ENCODE measurements around the gene ZNF710. TPM values are rescaled to one million over a fixed set of nuclear protein-coding genes. Genes with fewer than 3 reads are reported as not detected.

The ZNF710 gene
- total and polyA plus RNA-seq, 2 donors (not counting 3 experiments of a cell fraction or from before 2014, with no cell fraction given): 8.9 to 32.4 TPM

GRCh38 chr15:90121086-90121485 is 120.0 kb downstream of the ZNF710 start:
- H3K9me3 ChIP-seq (replicated peaks; ENCODE audit: control insufficient read depth, insufficient read depth, low read length): no peaks in the 10 kb centered on the region
- ChIA-PET POLR2A (no interaction called here), CTCF (interaction anchor here (1.0 to 1.4 kb wide), 2 partner anchors 13 to 20 kb away, joined by 3 to 4 read pairs; no protein-coding TSS in a partner anchor)
- no peak overlapping the region for H3K9ac ChIP-seq (replicated peaks; ENCODE audit: extremely low read depth, insufficient read depth, low read length)
- H3K4me1 ChIP-seq (ENCODE audit: control insufficient read depth, extremely low read depth, insufficient read depth, low read length): no peaks in the 10 kb centered on the region
- H2AFZ ChIP-seq (ENCODE audit: low read depth, low read length): no peak overlapping the region
- H3K9me1 ChIP-seq (replicated peaks; ENCODE audit: control insufficient read depth, extremely low read depth, insufficient read depth, low read length): no peaks in the 10 kb centered on the region
- intact Hi-C loops (cut with micrococcal nuclease) (no loop called here), dilution Hi-C loops (cut with MboI; ENCODE audit: extremely low pct_ligation_motif_present, low sequenced_read_pairs) (no loop called here)
- H3K4me3 ChIP-seq (replicated peaks in 1 of 3; ENCODE audit: insufficient read depth in 1 of 3, low read depth in 1 of 3, low read length in 3 of 3): no peak overlapping the region
- H3K27me3 ChIP-seq (ENCODE audit: control insufficient read depth in 2 of 2, insufficient read depth in 2 of 2, low read length in 2 of 2): peaks cover 2 to 4% of the 10 kb centered on the region in 2 experiments
- no peak for TF ChIP-seq MYC (IDR thresholded peaks at IDR 0.05; ENCODE audit: low read depth, low read length)
- no peak for TF ChIP-seq FOS (IDR thresholded peaks at IDR 0.05; ENCODE audit: borderline replicate concordance, insufficient read depth, low read length)
- TF ChIP-seq JUN (IDR thresholded peaks at IDR 0.05; ENCODE audit: borderline replicate concordance, insufficient read depth, insufficient read length, low read depth): no peak
- TF ChIP-seq GATA2 (IDR thresholded peaks at IDR 0.05; ENCODE audit: insufficient read depth, insufficient read length, low read depth, low read length): no peak
- TF ChIP-seq EZH2 (IDR thresholded peaks at IDR 0.05; ENCODE audit: borderline replicate concordance, low read depth, low read length, severe bottlenecking): no peak
- no peak for TF ChIP-seq MAX (IDR thresholded peaks at IDR 0.05; ENCODE audit: insufficient read depth, insufficient read length)
- no peak for TF ChIP-seq POLR2A (IDR thresholded peaks at IDR 0.05; ENCODE audit: low read depth, low read length)
- H3K27ac ChIP-seq (ENCODE audit: insufficient read depth, low read depth, low read length): no peak overlapping the region
- DNase-seq (ENCODE audit: low read depth, low spot score) (no peak), FAIRE-seq (no peak)
- BruUV-seq (replicated peaks): no TSS peak
- no peaks in the 10 kb centered on the region for H4K20me1 ChIP-seq (replicated peaks; ENCODE audit: control insufficient read depth, extremely low read depth, insufficient read depth, low read length)
- H3K4me2 ChIP-seq (ENCODE audit: insufficient read depth, low read length): no peak overlapping the region
- H3K36me3 ChIP-seq (ENCODE audit: control insufficient read depth in 2 of 2, extremely low read depth in 1 of 2, insufficient read depth in 2 of 2, low read length in 2 of 2): no peaks in the 10 kb centered on the region
- no peaks in the 10 kb centered on the region for H3K79me2 ChIP-seq (ENCODE audit: control insufficient read depth, insufficient read depth, low read length)

DNA sequence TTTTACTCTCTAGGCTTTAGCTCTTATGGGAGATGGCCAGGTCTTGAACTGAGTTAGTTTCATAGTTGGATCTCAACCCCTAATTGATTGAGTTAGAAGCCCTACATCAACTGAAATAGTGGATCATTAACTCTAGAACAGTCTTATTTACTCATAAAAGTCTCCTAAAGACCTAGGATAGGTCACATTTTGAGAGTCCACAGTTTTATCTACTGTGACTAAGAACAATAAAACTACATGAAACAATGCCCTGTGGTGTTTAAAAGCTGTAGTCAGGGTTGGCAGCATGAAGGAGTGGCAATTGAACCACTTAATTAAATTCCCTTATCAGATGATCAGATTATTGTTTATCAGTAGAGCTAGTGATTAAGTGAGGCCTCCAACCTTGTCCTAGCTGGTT is 123.4 kb downstream of the ZNF710 start:
- peaks cover 0 to 8% of the 10 kb centered on the region in 2 experiments for H3K27me3 ChIP-seq (ENCODE audit: control insufficient read depth in 2 of 2, insufficient read depth in 2 of 2, low read length in 2 of 2)
- no TSS peak for BruUV-seq (replicated peaks)
- no peak overlapping the region for H3K4me3 ChIP-seq (replicated peaks in 1 of 3; ENCODE audit: insufficient read depth in 1 of 3, low read depth in 1 of 3, low read length in 3 of 3)
- no peak overlapping the region for H2AFZ ChIP-seq (ENCODE audit: low read depth, low read length)
- H3K36me3 ChIP-seq (ENCODE audit: control insufficient read depth in 2 of 2, extremely low read depth in 1 of 2, insufficient read depth in 2 of 2, low read length in 2 of 2): no peaks in the 10 kb centered on the region
- no peak overlapping the region for H3K27ac ChIP-seq (ENCODE audit: insufficient read depth, low read depth, low read length)
- H4K20me1 ChIP-seq (replicated peaks; ENCODE audit: control insufficient read depth, extremely low read depth, insufficient read depth, low read length): no peaks in the 10 kb centered on the region
- H3K9me3 ChIP-seq (replicated peaks; ENCODE audit: control insufficient read depth, insufficient read depth, low read length): no peaks in the 10 kb centered on the region
- FAIRE-seq: no peak
- dilution Hi-C loops (cut with MboI; ENCODE audit: extremely low pct_ligation_motif_present, low sequenced_read_pairs): no loop called here
- intact Hi-C loops (cut with micrococcal nuclease): no loop called here
- H3K9me1 ChIP-seq (replicated peaks; ENCODE audit: control insufficient read depth, extremely low read depth, insufficient read depth, low read length): no peaks in the 10 kb centered on the region
- H3K79me2 ChIP-seq (ENCODE audit: control insufficient read depth, insufficient read depth, low read length): no peaks in the 10 kb centered on the region
- ChIA-PET CTCF (interaction anchor here (1.4 to 1.5 kb wide), 2 partner anchors 22 to 37 kb away, joined by 4 read pairs; partner anchors contain the start of gene IDH2), POLR2A (no interaction called here)
- no peak overlapping the region for H3K4me2 ChIP-seq (ENCODE audit: insufficient read depth, low read length)
- no peak for TF ChIP-seq CTCF (IDR thresholded peaks at IDR 0.05; ENCODE audit: extremely low read depth in 1 of 2, insufficient read depth in 1 of 2, low read depth in 1 of 2, low read length in 2 of 2)
- no peak for TF ChIP-seq MYC (IDR thresholded peaks at IDR 0.05; ENCODE audit: low read depth, low read length)
- no peak for TF ChIP-seq EZH2 (IDR thresholded peaks at IDR 0.05; ENCODE audit: borderline replicate concordance, low read depth, low read length, severe bottlenecking)
- TF ChIP-seq JUN (IDR thresholded peaks at IDR 0.05; ENCODE audit: borderline replicate concordance, insufficient read depth, insufficient read length, low read depth): no peak
- no peak for TF ChIP-seq GATA2 (IDR thresholded peaks at IDR 0.05; ENCODE audit: insufficient read depth, insufficient read length, low read depth, low read length)
- TF ChIP-seq POLR2AphosphoS5 (IDR thresholded peaks at IDR 0.05; ENCODE audit: insufficient read depth, low read depth, low read length): no peak
- no peak for TF ChIP-seq FOS (IDR thresholded peaks at IDR 0.05; ENCODE audit: borderline replicate concordance, insufficient read depth, low read length)
- TF ChIP-seq MAX (IDR thresholded peaks at IDR 0.05; ENCODE audit: insufficient read depth, insufficient read length): no peak
- no peak for DNase-seq (ENCODE audit: low read depth, low spot score)
- H3K9ac ChIP-seq (replicated peaks; ENCODE audit: extremely low read depth, insufficient read depth, low read length): no peak overlapping the region
- H3K4me1 ChIP-seq (ENCODE audit: control insufficient read depth, extremely low read depth, insufficient read depth, low read length): no peaks in the 10 kb centered on the region
